ENCODE results near the gene ABCA5.

The ABCA5 gene

GRCh38 chr17:69245617-69246016 is 81.3 kb downstream of the ABCA5 start:
- DNase-seq (ENCODE audit: low read depth in 1 of 2, low spot score in 1 of 2) = no peak
- Histone ChIP-seq H3K27ac (replicated peaks) (no peak overlapping the region), H3K27me3 (ENCODE audit: insufficient read depth, poor library complexity, severe bottlenecking) (no peaks in the 10 kb centered on the region), H3K4me3 (replicated peaks; ENCODE audit: insufficient read depth, low read length) (no peak overlapping the region)
- no peak for TF ChIP-seq SPI1 (IDR thresholded peaks at IDR 0.05; ENCODE audit: borderline replicate concordance, low read depth)

GRCh38 chr17:69239611-69240600 is 87.0 kb downstream of the ABCA5 start:
- no peak for TF ChIP-seq GABPA (IDR thresholded peaks at IDR 0.05; ENCODE audit: low read depth)
- no peak for TF ChIP-seq REST (IDR thresholded peaks at IDR 0.05; ENCODE audit: insufficient replicate concordance, low read depth)
- no peak for TF ChIP-seq CTCF (IDR thresholded peaks at IDR 0.05; ENCODE audit: insufficient read depth, low read length)
- no peak for TF ChIP-seq POLR2AphosphoS5 (IDR thresholded peaks at IDR 0.05; ENCODE audit: low read depth)
- TF ChIP-seq SPI1 (IDR thresholded peaks at IDR 0.05; ENCODE audit: borderline replicate concordance, low read depth) = no peak
- H3K27me3 ChIP-seq (ENCODE audit: insufficient read depth, poor library complexity, severe bottlenecking) = no peaks in the 10 kb centered on the region
- no peak for DNase-seq (ENCODE audit: low read depth in 1 of 2, low spot score in 1 of 2)
- no peak overlapping the region for H3K27ac ChIP-seq (replicated peaks)
- H3K4me3 ChIP-seq (replicated peaks; ENCODE audit: insufficient read depth, low read length) = no peak overlapping the region

GRCh38 chr17:69236946-69237345 is 90.0 kb downstream of the ABCA5 start:
- DNase-seq (ENCODE audit: low read depth in 1 of 2, low spot score in 1 of 2) = no peak
- no peaks in the 10 kb centered on the region for H3K27me3 ChIP-seq (ENCODE audit: insufficient read depth, poor library complexity, severe bottlenecking)
- no peak overlapping the region for H3K4me3 ChIP-seq (replicated peaks; ENCODE audit: insufficient read depth, low read length)
- no peak overlapping the region for H3K27ac ChIP-seq (replicated peaks)
- TF ChIP-seq POLR2AphosphoS5 (IDR thresholded peaks at IDR 0.05; ENCODE audit: low read depth) = no peak

GRCh38 chr17:69236464-69236863 is 90.5 kb downstream of the ABCA5 start:
- TF ChIP-seq POLR2AphosphoS5 (IDR thresholded peaks at IDR 0.05; ENCODE audit: low read depth) (no peak), SPI1 (IDR thresholded peaks at IDR 0.05; ENCODE audit: borderline replicate concordance, low read depth) (no peak), CTCF (IDR thresholded peaks at IDR 0.05; ENCODE audit: insufficient read depth, low read length) (no peak), REST (IDR thresholded peaks at IDR 0.05; ENCODE audit: insufficient replicate concordance, low read depth) (no peak), GABPA (IDR thresholded peaks at IDR 0.05; ENCODE audit: low read depth) (no peak)
- H3K27ac ChIP-seq (replicated peaks) = no peak overlapping the region
- DNase-seq (ENCODE audit: low read depth in 1 of 2, low spot score in 1 of 2) = no peak
- H3K4me3 ChIP-seq (replicated peaks; ENCODE audit: insufficient read depth, low read length) = no peak overlapping the region
- no peaks in the 10 kb centered on the region for H3K27me3 ChIP-seq (ENCODE audit: insufficient read depth, poor library complexity, severe bottlenecking)

Data from HL-60 (cell line).